ENCODE measurements around the gene EBNA1BP2. TPM values are rescaled to one million over a fixed set of nuclear protein-coding genes. Genes with fewer than 3 reads are reported as not detected.

Gene EBNA1BP2
- total RNA-seq, 2 experiments from 2014 or later, result 100 to 114 TPM

DNA sequence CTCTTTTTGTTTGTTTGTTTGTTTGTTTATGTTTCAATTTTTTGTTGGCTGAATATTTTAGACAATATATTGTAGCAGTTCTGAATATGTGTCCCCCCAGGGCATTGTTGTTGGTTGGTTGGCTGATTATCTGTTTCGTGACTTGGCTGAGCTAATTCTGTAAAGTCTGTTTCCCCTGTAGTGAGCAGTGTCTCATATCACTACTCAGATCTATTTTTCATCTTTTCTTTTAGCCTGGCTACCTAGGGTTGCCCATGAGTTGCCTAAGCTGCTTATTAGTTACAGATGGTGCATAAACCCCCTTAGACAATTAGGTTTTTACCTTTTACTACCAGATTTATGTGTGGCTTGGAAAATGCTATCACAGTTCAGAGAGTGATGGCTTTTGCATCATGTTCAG is 32.3 kb upstream of the EBNA1BP2 start:
- ChIA-PET CTCF (interaction anchor here (1.1 kb wide), 1 partner anchor 23 kb away, joined by 4 read pairs; no protein-coding TSS in a partner anchor), POLR2A (no interaction called here)
- ATAC-seq (no peak), DNase-seq (no peak)
- no peak overlapping the region for H3K4me3 Mint-ChIP-seq
- no peaks in the 10 kb centered on the region for H3K4me1 Mint-ChIP-seq
- intact Hi-C loops (cut with DNase I, micrococcal nuclease), result no loop called here
- H3K9me3 Mint-ChIP-seq (ENCODE audit: low read depth), result peaks cover 8% of the 10 kb centered on the region
- peaks cover 4% of the 10 kb centered on the region for H3K27me3 Mint-ChIP-seq
- no peak overlapping the region for H3K27ac Mint-ChIP-seq
- no peaks in the 10 kb centered on the region for H3K36me3 Mint-ChIP-seq (ENCODE audit: low read depth)

DNA sequence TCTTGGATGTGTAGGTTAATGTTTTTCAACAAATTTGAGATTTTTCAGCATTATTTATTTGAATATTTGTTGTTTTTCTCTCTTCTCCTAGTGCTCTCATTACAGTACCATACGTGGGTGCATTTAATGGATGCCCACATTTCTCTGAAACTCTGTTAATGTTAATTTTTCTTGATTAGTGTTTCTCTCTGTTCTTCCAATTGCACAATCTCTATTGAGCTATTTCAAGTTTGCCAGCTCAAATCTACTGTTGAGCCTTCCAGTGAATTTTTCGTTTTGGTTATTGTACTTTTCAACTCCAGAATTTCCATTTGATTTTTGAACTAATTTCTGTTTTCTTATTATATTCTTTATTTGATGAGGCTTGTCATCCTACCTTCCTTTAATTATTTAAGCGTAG is 31.8 kb upstream of the EBNA1BP2 start:
- Mint-ChIP-seq H3K4me3 (no peak overlapping the region), H3K36me3 (ENCODE audit: low read depth) (no peaks in the 10 kb centered on the region), H3K4me1 (no peaks in the 10 kb centered on the region), H3K9me3 (ENCODE audit: low read depth) (peaks cover 8% of the 10 kb centered on the region), H3K27ac (no peak overlapping the region), H3K27me3 (peaks cover 4% of the 10 kb centered on the region)
- intact Hi-C loops (cut with DNase I, micrococcal nuclease), result no loop called here
- POLR2A ChIA-PET, result no interaction called here
- ATAC-seq, result no peak
- DNase-seq, result no peak
- CTCF ChIA-PET, result interaction anchor here (1.1 kb wide), 1 partner anchor 23 kb away, joined by 4 read pairs; no protein-coding TSS in a partner anchor

DNA sequence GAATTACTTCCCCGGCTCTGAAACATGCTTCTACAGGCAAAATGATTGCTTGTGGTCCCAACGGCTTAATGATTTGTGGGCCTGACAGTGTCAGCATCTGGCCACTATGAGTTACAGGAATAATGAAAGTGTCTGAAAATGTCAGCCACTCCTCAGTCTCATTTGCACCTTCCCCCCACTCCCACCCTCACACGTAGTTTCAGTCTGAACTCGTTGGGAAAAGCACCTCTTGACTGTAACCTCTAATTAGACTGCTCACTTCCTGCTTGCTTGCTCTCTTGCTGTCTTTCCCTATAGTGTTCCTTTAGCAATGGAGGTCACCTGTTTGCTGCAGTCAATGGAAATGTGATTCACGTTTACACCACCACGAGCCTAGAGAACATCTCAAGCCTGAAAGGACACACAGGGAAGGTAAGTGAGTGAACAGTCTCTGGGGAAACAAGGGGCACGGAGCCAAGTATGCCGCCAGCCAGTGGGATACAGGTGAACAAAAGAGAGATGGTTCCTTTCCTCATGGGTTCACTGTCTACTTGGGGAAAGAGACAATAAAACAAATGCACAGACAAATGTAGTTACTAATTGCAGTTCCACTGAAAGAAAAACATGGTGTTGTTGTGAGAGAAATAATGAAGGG is 27.1 kb upstream of the EBNA1BP2 start:
- no peak overlapping the region for H3K4me3 Mint-ChIP-seq
- H3K4me1 Mint-ChIP-seq, result no peaks in the 10 kb centered on the region
- DNase-seq (peak; percentile 15), ATAC-seq (peak; percentile 80)
- H3K27ac Mint-ChIP-seq, result no peak overlapping the region
- POLR2A ChIA-PET, result no interaction called here
- no peaks in the 10 kb centered on the region for H3K36me3 Mint-ChIP-seq (ENCODE audit: low read depth)
- peaks cover 15% of the 10 kb centered on the region for H3K27me3 Mint-ChIP-seq
- peaks cover 12% of the 10 kb centered on the region for H3K9me3 Mint-ChIP-seq (ENCODE audit: low read depth)
- CTCF ChIA-PET, result no interaction called here
- intact Hi-C loops (cut with DNase I, micrococcal nuclease), result no loop called here

DNA sequence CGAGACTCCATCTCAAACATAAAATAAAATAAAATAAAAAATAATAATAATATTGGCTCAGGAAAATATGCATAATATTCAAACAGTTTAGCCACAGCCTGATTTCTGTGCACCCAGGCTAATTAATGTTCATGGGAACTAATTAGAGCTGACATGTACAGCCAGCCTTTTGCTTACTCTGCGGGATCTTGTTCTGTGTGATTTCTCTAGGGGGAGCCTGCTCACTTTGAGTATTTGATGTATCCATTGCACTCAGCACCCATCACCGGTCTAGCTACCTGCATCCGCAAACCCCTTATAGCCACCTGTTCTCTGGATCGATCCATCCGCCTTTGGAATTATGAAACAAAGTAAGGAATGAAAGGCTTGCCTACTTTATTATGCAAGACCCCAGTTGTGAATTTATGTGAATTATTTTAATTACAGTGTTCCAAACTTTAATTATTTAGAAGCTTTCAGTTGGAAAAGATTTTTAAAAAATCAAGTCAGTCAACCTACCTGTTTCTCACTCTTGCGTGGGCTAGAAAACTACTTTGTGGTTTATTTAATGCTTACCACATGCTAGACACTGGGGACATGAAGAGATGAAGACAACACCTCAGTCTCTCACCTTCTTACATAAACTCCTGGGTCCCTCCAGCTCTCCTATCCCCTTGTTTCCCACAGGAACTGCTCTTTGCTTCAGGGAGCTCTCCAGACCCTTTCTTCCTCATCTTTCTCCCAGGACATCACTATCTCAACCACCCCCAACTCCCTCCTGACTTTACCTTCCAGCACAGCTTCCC is 25.4 kb upstream of the EBNA1BP2 start:
- Mint-ChIP-seq H3K4me3 (no peak overlapping the region), H3K27me3 (peaks cover 16% of the 10 kb centered on the region), H3K4me1 (no peaks in the 10 kb centered on the region), H3K36me3 (ENCODE audit: low read depth) (no peaks in the 10 kb centered on the region), H3K27ac (no peak overlapping the region), H3K9me3 (ENCODE audit: low read depth) (peaks cover 7% of the 10 kb centered on the region)
- DNase-seq, result no peak
- no peak for ATAC-seq
- CTCF ChIA-PET, result no interaction called here
- POLR2A ChIA-PET, result no interaction called here
- intact Hi-C loops (cut with DNase I, micrococcal nuclease), result no loop called here

DNA sequence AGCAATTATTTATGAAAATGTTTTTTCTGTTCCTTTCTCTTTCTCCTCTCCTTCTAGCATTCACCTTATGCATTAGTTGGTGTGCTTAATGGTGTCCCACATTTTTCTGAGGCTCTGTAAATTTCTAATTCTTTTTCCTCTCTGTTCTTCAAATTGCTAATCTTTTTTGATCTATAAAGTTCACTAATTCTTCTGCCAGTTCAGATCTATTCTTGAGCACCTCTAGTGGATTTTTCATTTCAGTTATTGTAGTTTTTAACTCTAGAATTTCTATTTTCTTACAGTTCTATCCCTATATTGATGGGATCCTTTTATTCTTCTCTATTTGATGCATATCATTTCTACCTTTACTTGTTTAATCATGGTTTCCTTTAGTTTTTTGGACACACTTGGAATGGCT is 22.4 kb upstream of the EBNA1BP2 start:
- ChIA-PET CTCF (no interaction called here), POLR2A (no interaction called here)
- Mint-ChIP-seq H3K4me3 (no peak overlapping the region), H3K27me3 (peaks cover 24% of the 10 kb centered on the region), H3K27ac (no peak overlapping the region), H3K9me3 (ENCODE audit: low read depth) (peaks cover 7% of the 10 kb centered on the region), H3K36me3 (ENCODE audit: low read depth) (no peaks in the 10 kb centered on the region), H3K4me1 (no peaks in the 10 kb centered on the region)
- DNase-seq (no peak), ATAC-seq (no peak)
- intact Hi-C loops (cut with DNase I, micrococcal nuclease), result no loop called here

DNA sequence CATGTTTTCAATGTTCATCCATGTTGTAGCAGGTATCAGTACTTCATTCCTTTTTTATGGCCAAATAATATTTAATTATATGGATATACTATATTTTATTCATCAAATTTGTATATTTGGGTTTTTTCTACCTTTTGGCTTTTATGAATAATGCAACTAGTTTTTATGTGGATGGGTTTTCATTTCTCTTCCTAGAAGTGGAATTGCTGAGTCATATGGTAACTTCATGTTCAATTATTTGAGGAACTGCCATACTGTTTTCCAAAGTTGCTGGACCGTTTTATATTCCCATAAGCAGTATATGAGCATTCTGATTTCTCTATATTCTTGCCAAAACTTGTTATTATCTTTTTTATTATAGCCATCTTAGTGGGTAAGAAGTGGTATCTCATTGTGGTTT is 16.0 kb upstream of the EBNA1BP2 start:
- CTCF ChIA-PET, result no interaction called here
- POLR2A ChIA-PET, result no interaction called here
- no peak for ATAC-seq

DNA sequence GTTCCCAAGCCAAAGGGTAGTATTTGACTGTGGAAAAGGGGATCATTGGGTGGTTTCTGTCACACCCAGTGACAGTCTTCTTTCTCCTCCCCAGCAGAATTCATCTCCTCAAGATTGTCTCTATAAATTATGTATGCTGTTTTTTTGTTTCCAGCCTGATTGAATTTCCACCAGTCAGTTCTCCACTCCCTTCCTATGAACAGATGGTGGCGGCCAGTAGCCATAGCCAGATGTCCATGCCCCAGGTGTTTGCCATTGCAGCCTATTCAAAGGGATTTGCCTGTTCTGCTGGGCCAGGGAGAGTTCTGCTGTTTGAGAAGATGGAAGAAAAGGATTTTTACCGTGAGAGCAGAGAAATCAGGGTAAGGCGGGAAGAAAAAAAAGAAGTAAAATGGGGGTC is 12.9 kb upstream of the EBNA1BP2 start:
- intact Hi-C loops (cut with DNase I, micrococcal nuclease), result no loop called here
- CTCF ChIA-PET, result no interaction called here
- Mint-ChIP-seq H3K27me3 (peaks cover 6% of the 10 kb centered on the region), H3K36me3 (ENCODE audit: low read depth) (no peaks in the 10 kb centered on the region), H3K27ac (no peak overlapping the region), H3K4me3 (no peak overlapping the region), H3K9me3 (ENCODE audit: low read depth) (no peaks in the 10 kb centered on the region), H3K4me1 (no peaks in the 10 kb centered on the region)
- DNase-seq, result no peak
- no peak for ATAC-seq
- POLR2A ChIA-PET, result no interaction called here

More for the DNA sequence above, 16.0 kb upstream of the EBNA1BP2 start:
- DNase-seq, result no peak
- H3K36me3 Mint-ChIP-seq (ENCODE audit: low read depth), result no peaks in the 10 kb centered on the region
- H3K4me3 Mint-ChIP-seq, result no peak overlapping the region
- no peaks in the 10 kb centered on the region for H3K9me3 Mint-ChIP-seq (ENCODE audit: low read depth)
- H3K4me1 Mint-ChIP-seq, result no peaks in the 10 kb centered on the region
- peaks cover 9% of the 10 kb centered on the region for H3K27me3 Mint-ChIP-seq
- intact Hi-C loops (cut with DNase I, micrococcal nuclease), result no loop called here
- no peak overlapping the region for H3K27ac Mint-ChIP-seq

DNA sequence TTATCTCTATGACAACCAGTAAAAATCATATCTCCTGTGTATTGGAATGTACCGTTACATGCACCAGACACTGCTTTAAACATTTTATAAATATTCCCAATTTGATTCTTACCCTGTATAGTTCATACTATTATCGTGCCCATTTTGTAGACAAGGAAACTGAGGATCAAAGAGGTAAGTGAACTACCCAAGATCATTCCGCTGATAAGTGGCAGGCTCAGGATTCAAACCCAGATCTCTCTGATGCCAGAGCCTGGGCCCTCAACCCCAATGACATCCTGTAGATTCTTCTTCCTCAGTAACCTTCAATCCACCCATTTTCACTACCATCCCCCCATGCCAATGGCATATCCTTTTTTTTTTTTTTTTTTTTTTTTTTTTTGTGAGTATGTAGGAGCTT is 12.3 kb upstream of the EBNA1BP2 start:
- DNase-seq (no peak), ATAC-seq (no peak)
- H3K27ac Mint-ChIP-seq, result no peak overlapping the region
- ChIA-PET CTCF (no interaction called here), POLR2A (no interaction called here)
- no peaks in the 10 kb centered on the region for H3K36me3 Mint-ChIP-seq (ENCODE audit: low read depth)
- H3K27me3 Mint-ChIP-seq, result no peaks in the 10 kb centered on the region
- no peak overlapping the region for H3K4me3 Mint-ChIP-seq
- intact Hi-C loops (cut with DNase I, micrococcal nuclease), result no loop called here
- no peaks in the 10 kb centered on the region for H3K4me1 Mint-ChIP-seq
- no peaks in the 10 kb centered on the region for H3K9me3 Mint-ChIP-seq (ENCODE audit: low read depth)

DNA sequence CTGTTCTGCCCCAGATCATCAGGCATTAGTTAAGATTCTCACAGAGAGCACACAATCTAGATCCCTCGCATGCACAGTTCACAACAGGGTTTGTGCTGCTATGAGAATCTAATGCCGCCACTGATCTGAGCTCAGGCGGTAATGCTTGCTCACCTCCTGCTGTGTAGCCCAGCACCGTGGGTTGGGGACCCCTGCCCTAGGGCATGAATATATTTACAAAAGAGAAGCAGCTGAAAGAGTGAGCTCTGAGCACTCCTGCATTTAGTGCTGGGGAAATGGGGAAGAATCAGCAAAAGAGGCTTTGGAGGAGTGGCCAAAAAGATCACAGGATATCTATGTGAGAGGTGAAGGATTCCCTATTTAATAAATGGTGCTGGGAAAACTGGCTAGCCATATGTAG is 5.6 kb upstream of the EBNA1BP2 start:
- Mint-ChIP-seq H3K4me1 (peaks cover 3% of the 10 kb centered on the region), H3K36me3 (ENCODE audit: low read depth) (no peaks in the 10 kb centered on the region), H3K4me3 (no peak overlapping the region), H3K27me3 (peaks cover 14% of the 10 kb centered on the region), H3K27ac (no peak overlapping the region), H3K9me3 (ENCODE audit: low read depth) (no peaks in the 10 kb centered on the region)
- ATAC-seq, result no peak
- DNase-seq, result no peak
- intact Hi-C loops (cut with DNase I, micrococcal nuclease), result no loop called here
- ChIA-PET CTCF (no interaction called here), POLR2A (no interaction called here)

DNA sequence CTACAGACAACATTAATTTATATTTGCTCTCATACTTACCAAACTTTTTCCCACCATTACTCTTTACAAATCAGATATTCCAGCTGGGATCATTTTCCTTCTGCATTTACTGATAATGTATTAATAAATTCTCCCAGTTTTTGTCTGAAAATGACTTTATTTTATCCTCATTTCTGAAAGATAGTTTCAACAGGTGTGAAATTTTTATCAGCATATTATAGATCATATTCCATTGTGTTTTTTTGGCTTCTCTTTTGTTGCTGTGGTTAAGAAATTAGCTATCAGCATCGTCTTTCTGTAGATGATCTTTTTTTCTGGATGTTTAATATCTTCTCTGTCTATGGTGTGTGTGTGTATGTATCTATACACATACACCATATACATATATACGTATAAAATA is 2.8 kb upstream of the EBNA1BP2 start:
- H3K36me3 Mint-ChIP-seq (ENCODE audit: low read depth), result peaks cover 21% of the 10 kb centered on the region
- no peak for DNase-seq
- H3K27me3 Mint-ChIP-seq, result peaks cover 14% of the 10 kb centered on the region
- ATAC-seq, result no peak
- POLR2A ChIA-PET, result no interaction called here
- H3K4me1 Mint-ChIP-seq, result peaks cover 22% of the 10 kb centered on the region
- H3K4me3 Mint-ChIP-seq, result no peak overlapping the region
- no peak overlapping the region for H3K27ac Mint-ChIP-seq
- H3K9me3 Mint-ChIP-seq (ENCODE audit: low read depth), result no peaks in the 10 kb centered on the region
- intact Hi-C loops (cut with DNase I, micrococcal nuclease), result loop anchor here in 1 of 2 experiments (5.0 kb wide), 1 partner anchor 243 kb away; no protein-coding TSS in a partner anchor
- CTCF ChIA-PET, result no interaction called here

DNA sequence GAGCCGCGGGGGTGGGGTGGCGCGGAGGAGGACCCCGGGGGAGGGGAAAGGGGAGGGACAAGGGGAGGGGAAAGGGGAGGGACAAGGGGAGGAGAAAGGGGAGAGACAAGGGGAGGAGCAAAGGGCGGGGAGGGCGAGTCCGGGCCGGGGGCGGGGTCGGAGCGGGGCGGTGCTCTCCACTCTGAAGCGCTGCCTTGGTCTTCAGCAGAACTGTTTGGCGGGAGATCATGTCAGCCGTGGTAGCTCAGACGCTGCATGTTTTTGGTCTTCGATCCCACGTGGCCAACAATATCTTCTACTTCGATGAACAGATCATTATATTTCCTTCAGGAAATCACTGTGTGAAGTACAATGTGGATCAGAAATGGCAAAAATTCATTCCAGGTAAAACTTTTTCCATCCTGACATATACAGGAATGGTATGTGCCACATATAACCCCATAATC is 460 bp upstream of the EBNA1BP2 start:
- CTCF ChIA-PET, result interaction anchor here (0.7 to 1.6 kb wide), 3 partner anchors 29 to 217 kb away, joined by 3 read pairs; partner anchors contain the start of genes MED8 and SZT2
- intact Hi-C loops (cut with DNase I, micrococcal nuclease), result loop anchor here (1.0 to 5.0 kb wide), 20 partner anchors 177 to 1040 kb away; partner anchors contain the start of genes C1orf50 (in 2 of the 2), P3H1 (in 2 of the 2), ATP6V0B (in 1 of the 2) and CDC20 (in 1 of the 2)
- ATAC-seq, result peak; percentile 84
- POLR2A ChIA-PET, result no interaction called here
- H3K4me3 Mint-ChIP-seq, result peak overlapping the region; percentile 93
- H3K36me3 Mint-ChIP-seq (ENCODE audit: low read depth), result peaks cover 41% of the 10 kb centered on the region
- peaks cover 12% of the 10 kb centered on the region for H3K27me3 Mint-ChIP-seq
- peaks cover 29% of the 10 kb centered on the region for H3K4me1 Mint-ChIP-seq
- no peaks in the 10 kb centered on the region for H3K9me3 Mint-ChIP-seq (ENCODE audit: low read depth)
- no peak overlapping the region for H3K27ac Mint-ChIP-seq
- peak; percentile 95 for DNase-seq
